ENCODE data around the gene CPM.
"Not testable (repeated sequence)": the region's sequence is repeated elsewhere in the genome, so short reads cannot be mapped to it uniquely, and the experiment has no call there.

Gene CPM

GRCh38 chr12:68823696-68824095, 109.3 kb downstream of the CPM start:
- DNase-seq, result no peak

GRCh38 chr12:68821357-68822188, 111.4 kb downstream of the CPM start:
- no peak for DNase-seq

- DNase-seq, result not testable (repeated sequence)
Measured at GRCh38 chr12:68819481-68819880, 113.5 kb downstream of the CPM start.

GRCh38 chr12:68815928-68816800, 116.8 kb downstream of the CPM start:
- no peak for DNase-seq

- DNase-seq, result no peak
Measured at GRCh38 chr12:68815232-68815927, 117.6 kb downstream of the CPM start.

- DNase-seq, result no peak
Measured at GRCh38 chr12:68814490-68815231, 118.3 kb downstream of the CPM start.

GRCh38 chr12:68813242-68813593, 119.8 kb downstream of the CPM start:
- DNase-seq, result no peak

GRCh38 chr12:68812553-68813241, 120.3 kb downstream of the CPM start:
- no peak for DNase-seq

- not testable (repeated sequence) for DNase-seq
Measured at GRCh38 chr12:68811573-68811972, 121.4 kb downstream of the CPM start.

- DNase-seq, result not testable (repeated sequence)
Measured at GRCh38 chr12:68810027-68810389, 123.0 kb downstream of the CPM start.

GRCh38 chr12:68809190-68810026, 123.6 kb downstream of the CPM start:
- DNase-seq, result no peak

- peak; percentile 94 for DNase-seq
Measured at GRCh38 chr12:68808388-68809189, 124.4 kb downstream of the CPM start.

GRCh38 chr12:68807576-68808387, 125.2 kb downstream of the CPM start, which contains the start of gene MDM2:
TSS of gene MDM2 (plus strand) at chr12:68808177. CDS start at chr12:68808478, 301 bp downstream.
- peak; percentile 95 for DNase-seq

- not testable (repeated sequence) for DNase-seq
Measured at GRCh38 chr12:68807274-68807575, 125.7 kb downstream of the CPM start.

- no peak for DNase-seq
Measured at GRCh38 chr12:68806488-68807237, 126.3 kb downstream of the CPM start.

- DNase-seq, result no peak
Measured at GRCh38 chr12:68805592-68806120, 127.3 kb downstream of the CPM start.

- no peak for DNase-seq
Measured at GRCh38 chr12:68804657-68805591, 128.0 kb downstream of the CPM start.
